ENCODE data around the gene PARVB. TPM values are rescaled to one million over a fixed set of nuclear protein-coding genes. Genes with fewer than 3 reads are reported as not detected.
"Not testable (repeated sequence)": the region's sequence is repeated elsewhere in the genome, so short reads cannot be mapped to it uniquely, and the experiment has no call there.

PARVB gene
- total and polyA plus RNA-seq, 12 donors, result 46.7 to 201 (median 91.2) TPM

- DNase-seq (no peak), ATAC-seq (no peak)
- no peak for TF ChIP-seq CTCF (IDR thresholded peaks at IDR 0.05)
- H3K9me3 ChIP-seq, result no peaks in the 10 kb centered on the region
- no peak overlapping the region for H3K27ac ChIP-seq
- no peak overlapping the region for H3K4me3 ChIP-seq
- 72 to 73% methylated on average over 2 of the region's 2 CpGs for WGBS, 2 donors
- no peaks in the 10 kb centered on the region for H3K36me3 ChIP-seq
- peaks cover 0 to 11% (median 0%) of the 10 kb centered on the region in 9 donors for H3K4me1 ChIP-seq
- H3K27me3 ChIP-seq, result no peaks in the 10 kb centered on the region
- intact Hi-C loops (cut with DNase I), result loop anchor here in 1 of 10 donors (10.0 kb wide), 1 partner anchor 471 kb away; no protein-coding TSS in a partner anchor
Measured at GRCh38 chr22:44014241-44014640, 9.9 kb upstream of the PARVB start.

- intact Hi-C loops (cut with DNase I), result loop anchor here in 1 of 10 donors (10.0 kb wide), 1 partner anchor 468 kb away; no protein-coding TSS in a partner anchor
- not testable (repeated sequence) for H3K27ac ChIP-seq
Measured at GRCh38 chr22:44016586-44016985, 7.5 kb upstream of the PARVB start.

GRCh38 chr22:44018594-44018993 is 5.5 kb upstream of the PARVB start:
- Histone ChIP-seq H3K4me3 (no peak overlapping the region), H3K27ac (no peak overlapping the region), H3K36me3 (no peaks in the 10 kb centered on the region), H3K27me3 (no peaks in the 10 kb centered on the region), H3K9me3 (no peaks in the 10 kb centered on the region), H3K4me1 (peaks cover 6 to 30% (median 19%) of the 10 kb centered on the region in 9 donors)
- 96 to 98% methylated on average over 9 of the region's 9 CpGs for WGBS, 2 donors
- no peak for ATAC-seq
- intact Hi-C loops (cut with DNase I), result loop anchor here in 1 of 10 donors (10.0 kb wide), 1 partner anchor 466 kb away; no protein-coding TSS in a partner anchor
- no peak for TF ChIP-seq CTCF (IDR thresholded peaks at IDR 0.05)
- no peak for DNase-seq

More at GRCh38 chr22:44016586-44016985, 7.5 kb upstream of the PARVB start:
- not testable (repeated sequence) for H3K27me3 ChIP-seq, ATAC-seq, H3K9me3 ChIP-seq, H3K36me3 ChIP-seq, DNase-seq, H3K4me3 ChIP-seq
- H3K4me1 ChIP-seq, result peaks cover 0 to 19% (median 6%) of the 10 kb centered on the region in 9 donors
- WGBS, 2 donors, result 91 to 94% methylated on average over 3 of the region's 3 CpGs

GRCh38 chr22:44019416-44019815 is 4.7 kb upstream of the PARVB start:
- H3K4me3 ChIP-seq, result no peak overlapping the region
- H3K36me3 ChIP-seq, result no peaks in the 10 kb centered on the region
- peak in 1 of 8 donors; percentile 4 for ATAC-seq
- no peaks in the 10 kb centered on the region for H3K9me3 ChIP-seq
- no peaks in the 10 kb centered on the region for H3K27me3 ChIP-seq
- intact Hi-C loops (cut with DNase I), result loop anchor here in 1 of 10 donors (10.0 kb wide), 1 partner anchor 465 kb away; no protein-coding TSS in a partner anchor
- H3K4me1 ChIP-seq, result peaks cover 8 to 33% (median 23%) of the 10 kb centered on the region in 9 donors
- no peak for TF ChIP-seq CTCF (IDR thresholded peaks at IDR 0.05)
- peak overlapping the region in 3 of 10 donors; percentile 5 to 57 (median 22) for H3K27ac ChIP-seq
- DNase-seq, result no peak
- WGBS, 2 donors, result 77 to 84% methylated on average over 10 of the region's 10 CpGs

- no peak overlapping the region for H3K4me3 ChIP-seq
- TF ChIP-seq CTCF (IDR thresholded peaks at IDR 0.05), result peak in 3 of 9 donors; percentile 9 to 23 (median 19)
- WGBS, 2 donors, result 46 to 65% methylated on average over 5 of the region's 5 CpGs
- peak; percentile 45 to 58 for DNase-seq
- peaks cover 8 to 34% (median 25%) of the 10 kb centered on the region in 9 donors for H3K4me1 ChIP-seq
- intact Hi-C loops (cut with DNase I), result loop anchor here in 3 of 10 donors (5.0 to 10.0 kb wide), 3 partner anchors 62 to 465 kb away; no protein-coding TSS in a partner anchor
- ATAC-seq, result peak in 7 of 8 donors; percentile 9 to 74 (median 56)
- no peaks in the 10 kb centered on the region for H3K9me3 ChIP-seq
- H3K27me3 ChIP-seq, result no peaks in the 10 kb centered on the region
- H3K27ac ChIP-seq, result peak overlapping the region in 2 of 10 donors; percentile 5 to 39
- no peaks in the 10 kb centered on the region for H3K36me3 ChIP-seq
Measured at GRCh38 chr22:44019846-44020245, 4.3 kb upstream of the PARVB start.

Data from heart right ventricle (tissue), 16 donors.